ENCODE measurements around the gene COLEC11. TPM values are rescaled to one million over a fixed set of nuclear protein-coding genes. Genes with fewer than 3 reads are reported as not detected.
"Not testable (repeated sequence)": the region's sequence is repeated elsewhere in the genome, so short reads cannot be mapped to it uniquely, and the experiment has no call there.

COLEC11 gene
- polyA plus RNA-seq, 1 donor = 1.5 TPM

DNA sequence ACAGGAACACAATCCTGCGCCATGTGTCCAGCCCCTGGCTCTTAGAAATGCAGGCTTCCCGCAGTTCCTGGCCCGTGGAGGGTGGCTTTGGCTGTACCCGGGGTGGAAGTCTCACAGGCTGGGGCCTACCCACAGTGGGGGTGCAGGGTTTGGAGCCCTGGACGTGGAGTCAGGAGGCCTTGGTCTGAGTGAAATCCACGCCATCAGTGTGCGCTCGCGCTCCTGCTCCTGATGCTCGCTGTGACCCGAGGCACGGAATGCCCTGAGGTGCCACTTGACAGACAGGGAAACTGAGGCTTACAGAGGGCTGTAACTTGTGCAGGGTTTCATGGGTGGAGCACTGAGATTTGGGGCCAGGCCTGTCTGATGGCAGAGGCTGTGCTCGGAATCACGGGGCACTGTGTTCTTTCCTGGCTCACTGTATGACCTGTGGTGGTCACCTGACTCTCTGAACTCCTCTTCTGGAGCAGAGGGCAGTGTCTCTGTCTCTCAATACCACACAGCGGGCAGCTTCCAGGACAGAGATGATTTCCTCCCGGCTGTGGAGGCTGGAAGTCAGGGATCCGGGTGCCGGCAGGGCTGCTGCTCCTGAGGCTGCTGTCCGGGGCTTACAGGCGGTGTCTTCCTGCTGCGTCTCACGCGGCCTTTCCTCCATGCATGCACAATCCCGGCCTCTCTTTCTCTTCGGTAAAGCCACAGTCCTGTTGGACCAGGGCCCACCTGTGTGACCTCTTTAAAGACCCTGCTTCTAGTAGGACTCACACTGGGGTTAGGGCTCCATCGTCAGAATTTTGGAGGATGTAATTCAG, 37.1 kb downstream of the COLEC11 start:
- no CpG with 5 or more reads among the region's 26 CpGs for WGBS (ENCODE audit: insufficient coverage, low lambda C conversion rate)
- H3K27ac ChIP-seq (ENCODE audit: low read length) = no peak overlapping the region
- no peak overlapping the region for H3K4me3 ChIP-seq (ENCODE audit: low read length)
- H3K36me3 ChIP-seq (ENCODE audit: control insufficient read depth, insufficient read depth, low read length) = no peaks in the 10 kb centered on the region
- DNase-seq = no peak
- H3K9me3 ChIP-seq (ENCODE audit: control insufficient read depth, low read depth, low read length) = no peaks in the 10 kb centered on the region
- no peaks in the 10 kb centered on the region for H3K27me3 ChIP-seq (ENCODE audit: control insufficient read depth, insufficient read depth, low read length)
- no peaks in the 10 kb centered on the region for H3K4me1 ChIP-seq (ENCODE audit: control insufficient read depth, insufficient read depth, low read length)

GRCh38 chr2:3633089-3633981, 38.4 kb downstream of the COLEC11 start:
- H3K4me3 ChIP-seq (ENCODE audit: low read length) = no peak overlapping the region
- H3K4me1 ChIP-seq (ENCODE audit: control insufficient read depth, insufficient read depth, low read length) = no peaks in the 10 kb centered on the region
- H3K36me3 ChIP-seq (ENCODE audit: control insufficient read depth, insufficient read depth, low read length) = no peaks in the 10 kb centered on the region
- no peak overlapping the region for H3K27ac ChIP-seq (ENCODE audit: low read length)
- no peaks in the 10 kb centered on the region for H3K27me3 ChIP-seq (ENCODE audit: control insufficient read depth, insufficient read depth, low read length)
- DNase-seq = no peak
- no peaks in the 10 kb centered on the region for H3K9me3 ChIP-seq (ENCODE audit: control insufficient read depth, low read depth, low read length)
- WGBS (ENCODE audit: insufficient coverage, low lambda C conversion rate) = no CpG with 5 or more reads among the region's 33 CpGs

DNA sequence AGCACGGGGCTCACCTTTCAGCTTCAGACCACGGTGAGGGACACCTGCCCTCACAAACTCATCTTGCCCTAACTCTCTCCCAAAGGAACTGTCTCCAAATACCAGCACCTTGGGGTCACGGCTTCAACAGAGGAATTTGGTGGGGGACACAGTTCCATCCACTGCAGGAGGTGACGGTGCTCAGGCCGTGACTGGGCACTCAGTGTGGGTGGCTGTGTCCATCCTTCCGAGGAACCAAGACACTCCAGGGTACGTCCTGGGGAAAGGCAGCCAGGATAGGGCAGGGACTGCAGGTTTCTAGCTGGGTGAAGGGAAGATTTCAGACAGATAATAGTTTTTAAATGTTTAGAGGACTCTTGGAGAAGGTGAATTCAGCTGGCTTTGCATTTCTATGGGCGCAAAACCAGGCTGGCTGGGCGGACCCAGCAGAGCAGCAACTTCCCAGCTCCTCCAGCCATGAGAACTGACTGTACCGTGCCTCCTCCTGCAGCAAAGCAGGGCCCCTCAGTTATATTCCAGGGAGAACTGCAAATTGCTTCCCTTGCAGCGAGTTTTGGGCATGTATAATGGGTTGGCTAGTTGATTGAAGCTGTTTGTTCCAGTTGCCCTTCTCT, 39.2 kb downstream of the COLEC11 start:
- Histone ChIP-seq H3K27me3 (ENCODE audit: control insufficient read depth, insufficient read depth, low read length) (no peaks in the 10 kb centered on the region), H3K27ac (ENCODE audit: low read length) (no peak overlapping the region), H3K4me1 (ENCODE audit: control insufficient read depth, insufficient read depth, low read length) (no peaks in the 10 kb centered on the region), H3K9me3 (ENCODE audit: control insufficient read depth, low read depth, low read length) (no peaks in the 10 kb centered on the region), H3K4me3 (ENCODE audit: low read length) (no peak overlapping the region), H3K36me3 (ENCODE audit: control insufficient read depth, insufficient read depth, low read length) (no peaks in the 10 kb centered on the region)
- WGBS (ENCODE audit: insufficient coverage, low lambda C conversion rate) = no CpG with 5 or more reads among the region's 11 CpGs
- DNase-seq = no peak

DNA sequence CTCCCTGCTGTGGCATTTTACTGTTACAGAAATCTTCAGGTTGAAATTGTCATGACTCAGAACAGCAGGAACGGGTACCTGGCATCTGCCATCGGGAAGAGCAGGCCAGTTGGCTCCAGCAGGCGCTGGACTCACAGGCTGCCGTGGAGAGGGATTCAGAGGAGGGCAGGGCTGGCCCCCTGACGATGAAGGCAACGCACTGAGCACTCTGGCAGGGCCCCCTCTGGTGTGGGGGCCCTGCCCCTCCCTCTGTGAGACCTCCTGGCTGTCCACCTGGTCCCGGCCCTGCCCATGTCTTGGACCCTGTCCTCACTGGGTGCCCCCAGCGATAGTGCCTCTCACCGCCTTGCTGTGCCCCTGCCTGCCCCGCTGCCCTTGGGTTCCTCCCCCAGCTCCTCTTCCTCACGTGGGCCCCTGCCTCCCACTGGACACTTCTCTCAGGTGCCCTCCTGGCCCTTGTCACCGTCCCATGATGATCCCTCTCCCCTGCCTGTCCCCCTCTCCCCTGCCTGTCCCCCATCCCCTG, 39.7 kb downstream of the COLEC11 start:
- Histone ChIP-seq H3K27ac (ENCODE audit: low read length) (no peak overlapping the region), H3K4me3 (ENCODE audit: low read length) (no peak overlapping the region), H3K9me3 (ENCODE audit: control insufficient read depth, low read depth, low read length) (no peaks in the 10 kb centered on the region), H3K27me3 (ENCODE audit: control insufficient read depth, insufficient read depth, low read length) (no peaks in the 10 kb centered on the region), H3K36me3 (ENCODE audit: control insufficient read depth, insufficient read depth, low read length) (no peaks in the 10 kb centered on the region), H3K4me1 (ENCODE audit: control insufficient read depth, insufficient read depth, low read length) (no peaks in the 10 kb centered on the region)
- no peak for DNase-seq
- no CpG with 5 or more reads among the region's 12 CpGs for WGBS (ENCODE audit: insufficient coverage, low lambda C conversion rate)

DNA sequence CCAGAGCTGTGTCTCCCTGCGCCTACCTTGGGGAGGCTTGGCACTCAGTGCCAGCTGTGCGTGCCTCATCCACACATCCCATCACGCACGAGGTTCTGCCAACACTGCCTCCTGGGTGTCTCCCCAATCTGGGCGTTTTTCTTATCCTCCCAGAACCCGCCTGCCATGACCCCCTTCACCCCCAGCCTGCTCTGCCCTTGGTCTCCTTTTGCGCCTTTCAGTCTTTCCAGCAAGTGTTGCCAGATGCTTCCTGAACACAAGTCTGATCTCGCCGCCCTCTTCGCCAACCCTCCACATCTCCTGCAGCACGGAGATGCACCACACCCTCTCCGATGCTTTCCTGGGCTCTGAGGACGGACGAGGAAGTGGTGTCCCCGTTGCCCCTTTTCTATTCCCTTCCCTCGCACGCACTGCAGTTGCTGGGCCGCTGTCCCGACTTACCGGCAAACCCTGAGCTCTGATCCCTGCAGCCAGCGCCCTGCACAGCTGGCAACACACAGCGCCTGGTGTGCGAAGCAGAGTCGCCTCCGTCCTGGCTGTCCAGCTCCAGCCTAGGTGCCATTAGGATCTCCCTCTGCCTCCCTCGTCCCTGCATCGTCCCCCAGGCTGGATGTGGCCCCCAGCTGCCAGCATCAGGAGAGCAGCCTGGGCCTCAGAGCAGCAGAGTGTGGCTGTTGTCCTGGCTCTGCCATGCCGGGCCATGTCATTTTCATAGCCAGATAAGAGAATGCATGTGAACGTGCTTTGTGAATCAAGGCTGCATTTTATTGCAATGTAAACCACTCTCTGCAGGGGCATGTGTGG, 40.5 kb downstream of the COLEC11 start:
- DNase-seq = no peak
- Histone ChIP-seq H3K9me3 (ENCODE audit: control insufficient read depth, low read depth, low read length) (no peaks in the 10 kb centered on the region), H3K4me1 (ENCODE audit: control insufficient read depth, insufficient read depth, low read length) (no peaks in the 10 kb centered on the region), H3K36me3 (ENCODE audit: control insufficient read depth, insufficient read depth, low read length) (no peaks in the 10 kb centered on the region), H3K27ac (ENCODE audit: low read length) (no peak overlapping the region), H3K4me3 (ENCODE audit: low read length) (no peak overlapping the region), H3K27me3 (ENCODE audit: control insufficient read depth, insufficient read depth, low read length) (no peaks in the 10 kb centered on the region)
- WGBS (ENCODE audit: insufficient coverage, low lambda C conversion rate) = 100% methylated on average over 2 of the region's 29 CpGs

DNA sequence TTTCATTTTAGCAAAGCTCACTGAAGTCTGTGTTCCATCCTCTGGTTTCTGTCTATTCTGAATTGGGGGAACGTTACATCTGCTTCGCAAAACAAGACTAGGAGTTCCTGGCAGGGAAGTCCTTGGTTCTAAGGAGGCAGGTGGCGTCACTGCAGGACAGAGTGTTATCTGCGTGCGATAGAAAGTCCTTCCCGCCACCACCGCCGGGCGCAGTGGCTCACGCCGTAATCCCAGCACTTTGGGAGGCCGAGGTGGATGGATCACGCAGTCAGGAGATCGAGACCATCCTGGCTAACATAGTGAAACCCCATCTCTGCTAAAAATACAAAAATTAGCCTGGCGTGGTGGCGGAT, 41.0 kb downstream of the COLEC11 start:
- not testable (repeated sequence) for H3K4me3 ChIP-seq (ENCODE audit: low read length); H3K4me1 ChIP-seq (ENCODE audit: control insufficient read depth, insufficient read depth, low read length); H3K36me3 ChIP-seq (ENCODE audit: control insufficient read depth, insufficient read depth, low read length); H3K27ac ChIP-seq (ENCODE audit: low read length); H3K9me3 ChIP-seq (ENCODE audit: control insufficient read depth, low read depth, low read length); DNase-seq; H3K27me3 ChIP-seq (ENCODE audit: control insufficient read depth, insufficient read depth, low read length)
- no CpG with 5 or more reads among the region's 16 CpGs for WGBS (ENCODE audit: insufficient coverage, low lambda C conversion rate)

DNA sequence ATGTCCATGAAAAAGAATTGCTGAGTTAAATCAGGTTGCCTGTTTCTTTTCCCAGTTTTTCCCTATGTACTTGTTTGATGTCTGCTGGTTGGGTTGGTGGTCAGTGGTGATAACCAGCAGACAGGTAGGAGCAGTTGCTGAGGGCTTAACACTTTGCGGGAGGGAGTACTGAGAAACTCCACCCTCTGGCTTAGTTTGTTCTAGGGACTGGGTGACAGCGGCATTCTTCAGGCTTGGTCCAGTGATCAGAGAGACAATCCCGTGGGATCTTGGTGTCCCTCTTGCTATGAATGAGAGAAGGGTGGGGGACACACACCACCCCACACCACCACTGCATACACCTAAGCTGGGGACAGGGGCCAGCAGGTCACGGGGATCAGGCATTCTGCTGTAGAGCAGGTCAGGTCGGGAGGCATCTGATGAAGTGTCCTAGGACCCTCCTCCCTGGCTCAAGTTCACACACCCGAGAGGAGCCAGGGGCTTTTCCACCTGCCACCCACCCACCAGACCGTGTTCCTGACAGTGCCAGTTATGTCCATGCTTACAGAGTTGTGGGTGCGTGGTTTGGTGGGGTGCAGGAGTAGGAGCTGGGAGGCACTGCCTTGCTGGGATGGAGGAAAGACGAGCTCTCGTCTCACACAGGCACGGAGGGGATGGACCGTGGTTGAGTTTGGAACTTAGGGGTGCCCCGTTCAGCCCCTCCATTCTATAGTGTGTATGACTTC, 41.8 kb downstream of the COLEC11 start:
- H3K4me3 ChIP-seq (ENCODE audit: low read length) = no peak overlapping the region
- no peaks in the 10 kb centered on the region for H3K9me3 ChIP-seq (ENCODE audit: control insufficient read depth, low read depth, low read length)
- no peak for DNase-seq
- no peaks in the 10 kb centered on the region for H3K4me1 ChIP-seq (ENCODE audit: control insufficient read depth, insufficient read depth, low read length)
- H3K27me3 ChIP-seq (ENCODE audit: control insufficient read depth, insufficient read depth, low read length) = no peaks in the 10 kb centered on the region
- no peaks in the 10 kb centered on the region for H3K36me3 ChIP-seq (ENCODE audit: control insufficient read depth, insufficient read depth, low read length)
- H3K27ac ChIP-seq (ENCODE audit: low read length) = no peak overlapping the region
- no CpG with 5 or more reads among the region's 13 CpGs for WGBS (ENCODE audit: insufficient coverage, low lambda C conversion rate)

DNA sequence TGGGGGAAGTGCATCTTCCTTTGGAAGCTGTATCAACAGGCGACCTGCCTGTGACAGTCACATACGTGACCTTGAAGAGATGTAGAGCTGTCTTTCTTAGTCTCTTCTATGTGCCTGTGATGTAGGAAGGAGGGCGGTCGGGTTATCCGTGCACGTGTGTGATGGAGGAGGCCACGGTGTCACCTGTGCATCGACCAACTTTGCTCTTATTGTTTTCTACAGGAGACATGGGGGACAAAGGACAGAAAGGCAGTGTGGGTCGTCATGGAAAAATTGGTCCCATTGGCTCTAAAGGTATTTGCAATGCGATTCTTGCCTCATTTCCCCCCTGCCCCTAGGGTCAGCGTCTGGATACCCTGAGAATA, 42.4 kb downstream of the COLEC11 start:
- H3K27me3 ChIP-seq (ENCODE audit: control insufficient read depth, insufficient read depth, low read length) = no peaks in the 10 kb centered on the region
- H3K9me3 ChIP-seq (ENCODE audit: control insufficient read depth, low read depth, low read length) = no peaks in the 10 kb centered on the region
- WGBS (ENCODE audit: insufficient coverage, low lambda C conversion rate) = no CpG with 5 or more reads among the region's 11 CpGs
- no peaks in the 10 kb centered on the region for H3K36me3 ChIP-seq (ENCODE audit: control insufficient read depth, insufficient read depth, low read length)
- H3K4me1 ChIP-seq (ENCODE audit: control insufficient read depth, insufficient read depth, low read length) = no peaks in the 10 kb centered on the region
- no peak overlapping the region for H3K4me3 ChIP-seq (ENCODE audit: low read length)
- no peak for DNase-seq
- no peak overlapping the region for H3K27ac ChIP-seq (ENCODE audit: low read length)

DNA sequence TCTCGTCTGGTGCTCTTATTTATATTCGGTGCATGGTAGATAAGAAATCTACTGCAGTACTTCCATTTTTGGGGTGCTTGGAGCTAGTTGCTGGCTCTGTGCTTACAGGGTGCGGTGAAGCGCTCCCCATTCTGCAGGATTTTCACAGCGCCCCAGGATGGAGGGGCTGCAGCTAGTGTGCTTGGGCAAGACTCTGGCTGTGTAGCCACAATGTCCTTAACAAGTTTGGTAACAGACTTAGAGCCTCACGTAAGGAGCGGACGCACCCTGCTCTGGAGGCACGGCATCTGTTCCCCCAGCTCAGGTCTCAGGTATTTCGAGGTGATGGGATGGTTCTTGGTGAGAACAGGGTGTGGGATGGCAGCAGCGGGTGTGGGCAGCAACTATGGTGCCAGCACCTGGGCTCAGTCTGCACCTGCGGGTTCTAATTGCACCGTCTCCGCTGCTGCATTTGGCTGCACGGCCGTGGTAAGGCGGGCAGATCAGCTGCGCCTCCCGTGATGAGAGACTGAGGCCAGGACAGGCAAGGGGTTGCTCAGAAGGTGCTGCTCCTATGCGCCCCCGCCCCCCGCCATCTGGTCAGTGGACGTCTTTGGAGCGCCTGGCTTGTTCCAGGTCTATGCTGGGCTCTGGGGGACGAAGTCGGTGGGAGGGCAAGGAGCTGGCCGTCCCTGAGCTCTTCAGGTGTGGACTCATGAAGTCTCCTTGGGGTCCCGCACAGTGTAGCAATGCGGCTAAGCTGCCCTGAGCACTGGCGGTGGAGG, 43.0 kb downstream of the COLEC11 start:
- no peak overlapping the region for H3K27ac ChIP-seq (ENCODE audit: low read length)
- H3K4me3 ChIP-seq (ENCODE audit: low read length) = no peak overlapping the region
- no peaks in the 10 kb centered on the region for H3K36me3 ChIP-seq (ENCODE audit: control insufficient read depth, insufficient read depth, low read length)
- H3K4me1 ChIP-seq (ENCODE audit: control insufficient read depth, insufficient read depth, low read length) = no peaks in the 10 kb centered on the region
- no peaks in the 10 kb centered on the region for H3K9me3 ChIP-seq (ENCODE audit: control insufficient read depth, low read depth, low read length)
- no peak for DNase-seq
- no peaks in the 10 kb centered on the region for H3K27me3 ChIP-seq (ENCODE audit: control insufficient read depth, insufficient read depth, low read length)
- no CpG with 5 or more reads among the region's 30 CpGs for WGBS (ENCODE audit: insufficient coverage, low lambda C conversion rate)
